ENCODE results near the gene MYBPHL. TPM values are rescaled to one million over a fixed set of nuclear protein-coding genes. Genes with fewer than 3 reads are reported as not detected.

Gene MYBPHL
- total RNA-seq, 3 donors from 2014 or later (not counting 1 experiment from before 2014, with no cell fraction given) = not detected

GRCh38 chr1:109253803-109254620 lies 52.8 kb downstream of the MYBPHL start:
- H3K4me3 ChIP-seq (ENCODE audit: low read length) = no peak overlapping the region
- no peaks in the 10 kb centered on the region for H3K36me3 ChIP-seq (ENCODE audit: control insufficient read depth, insufficient read depth, low read length)
- 77% methylated on average over 9 of the region's 9 CpGs for WGBS (ENCODE audit: insufficient coverage)
- TF ChIP-seq CTCF (IDR thresholded peaks at IDR 0.05) = no peak
- Mint-ChIP-seq H3K27me3 (ENCODE audit: low read depth in 2 of 2) (no peaks in the 10 kb centered on the region), H3K9me3 (no peaks in the 10 kb centered on the region), H3K27ac (no peak overlapping the region), H3K4me3 (no peak overlapping the region), H3K36me3 (no peaks in the 10 kb centered on the region), H3K4me1 (peaks cover 0 to 52% of the 10 kb centered on the region in 2 donors)
- H3K4me1 ChIP-seq (ENCODE audit: control insufficient read depth, insufficient read depth, low read length) = peaks cover 23% of the 10 kb centered on the region
- ATAC-seq (no peak), DNase-seq (no peak)
- intact Hi-C loops (cut with micrococcal nuclease) = no loop called here
- no peak overlapping the region for H3K27ac ChIP-seq (ENCODE audit: low read length)
- H3K9me3 ChIP-seq (ENCODE audit: control insufficient read depth, insufficient read depth, low read length) = no peaks in the 10 kb centered on the region
- H3K27me3 ChIP-seq (ENCODE audit: control insufficient read depth, insufficient read depth, low read length) = peaks cover 6% of the 10 kb centered on the region

- Histone ChIP-seq H3K4me1 (ENCODE audit: control insufficient read depth, insufficient read depth, low read length) (peaks cover 27% of the 10 kb centered on the region), H3K27me3 (ENCODE audit: control insufficient read depth, insufficient read depth, low read length) (peaks cover 8% of the 10 kb centered on the region), H3K36me3 (ENCODE audit: control insufficient read depth, insufficient read depth, low read length) (no peaks in the 10 kb centered on the region), H3K27ac (ENCODE audit: low read length) (no peak overlapping the region), H3K4me3 (ENCODE audit: low read length) (no peak overlapping the region), H3K9me3 (ENCODE audit: control insufficient read depth, insufficient read depth, low read length) (no peaks in the 10 kb centered on the region)
- DNase-seq (no peak), ATAC-seq (no peak)
- Mint-ChIP-seq H3K27me3 (ENCODE audit: low read depth in 2 of 2) (no peaks in the 10 kb centered on the region), H3K27ac (no peak overlapping the region), H3K9me3 (no peaks in the 10 kb centered on the region), H3K4me3 (no peak overlapping the region), H3K4me1 (peaks cover 0 to 54% of the 10 kb centered on the region in 2 donors), H3K36me3 (no peaks in the 10 kb centered on the region)
- 91% methylated on average over 33 of the region's 33 CpGs for WGBS (ENCODE audit: insufficient coverage)
- no peak for TF ChIP-seq CTCF (IDR thresholded peaks at IDR 0.05)
- intact Hi-C loops (cut with micrococcal nuclease) = no loop called here
Measured at GRCh38 chr1:109252893-109253802, 53.7 kb downstream of the MYBPHL start.

- Histone ChIP-seq H3K4me3 (ENCODE audit: low read length) (no peak overlapping the region), H3K9me3 (ENCODE audit: control insufficient read depth, insufficient read depth, low read length) (no peaks in the 10 kb centered on the region), H3K36me3 (ENCODE audit: control insufficient read depth, insufficient read depth, low read length) (no peaks in the 10 kb centered on the region), H3K4me1 (ENCODE audit: control insufficient read depth, insufficient read depth, low read length) (peaks cover 27% of the 10 kb centered on the region), H3K27ac (ENCODE audit: low read length) (no peak overlapping the region), H3K27me3 (ENCODE audit: control insufficient read depth, insufficient read depth, low read length) (peaks cover 9% of the 10 kb centered on the region)
- Mint-ChIP-seq H3K27ac (no peak overlapping the region), H3K27me3 (ENCODE audit: low read depth in 2 of 2) (no peaks in the 10 kb centered on the region), H3K9me3 (no peaks in the 10 kb centered on the region), H3K4me3 (no peak overlapping the region), H3K36me3 (no peaks in the 10 kb centered on the region), H3K4me1 (peaks cover 0 to 48% of the 10 kb centered on the region in 2 donors)
- 95% methylated on average over 31 of the region's 31 CpGs for WGBS (ENCODE audit: insufficient coverage)
- no peak for DNase-seq
- ATAC-seq = no peak
- no peak for TF ChIP-seq CTCF (IDR thresholded peaks at IDR 0.05)
- intact Hi-C loops (cut with micrococcal nuclease) = no loop called here
Measured at GRCh38 chr1:109252167-109252892, 54.5 kb downstream of the MYBPHL start.
